Left lung (tissue), 10 donors: Measurements from ENCODE around the gene TTC21A. TPM values are rescaled to one million over a fixed set of nuclear protein-coding genes. Genes with fewer than 3 reads are reported as not detected.

Experiments
- ATAC-seq: fragments of 200-7000 bp; cut with Tn5 transposase; one replicate; pipeline ENCODE4 v1.9.1; 2020; ENCODE audit warnings: moderate library complexity
- DNase-seq, 4 donors: peaks; one replicate each; pipeline ENCODE4 v3.0.0-alpha.2; 2013 to 2020
- H3K27ac ChIP-seq, 2 donors: fragments of 200-600 bp; sonication (generic) in 1 of 2; one replicate each; pipeline versions ENCODE4 v1.5.0 to v1.8.0; 2020 to 2021
- H3K27me3 ChIP-seq, 2 donors: fragments of 200-600 bp; sonication (generic) in 1 of 2; one replicate each; pipeline versions ENCODE4 v1.5.0 to v1.8.0; 2020 to 2021
- H3K36me3 ChIP-seq, 2 donors: fragments of 200-600 bp; sonication (generic) in 1 of 2; one replicate each; pipeline versions ENCODE4 v1.5.0 to v1.8.0; 2020 to 2021
- H3K4me1 ChIP-seq, 2 donors: fragments of 200-600 bp; one replicate each; pipeline ENCODE4 v1.8.0; 2021
- H3K4me3 ChIP-seq, 2 donors: fragments of 200-600 bp; sonication (generic) in 1 of 2; one replicate each; pipeline versions ENCODE4 v1.5.0 to v1.8.0; 2020 to 2021; ENCODE audit warnings: mild to moderate bottlenecking in 1 of 2
- H3K9me3 ChIP-seq, 2 donors: fragments of 200-600 bp; sonication (generic) in 1 of 2; one replicate each; pipeline versions ENCODE4 v1.5.0 to v1.8.0; 2020 to 2021
- intact Hi-C, 2 donors: fragments of 100-400 bp; cut with DNase I; formaldehyde crosslinking; loops; one replicate each; pipeline versions ENCODE4 v1.11.2 to v1.14.2; 2022
- polyA plus RNA-seq, 6 donors: library from polyadenylated mRNA; unstranded; fragments of 120-200 nt; gene quantifications; one replicate each; pipeline ENCODE4 v1.2.1, GENCODE V29; 2013; ENCODE audit not compliant: insufficient read length in 6 of 6
- total RNA-seq, 2 donors: library from RNA; stranded (reverse); fragmentation: NEBNext Ultra II Directional; extraction: Animal tissue kit (Norgen Biotek cat#: 25700); gene quantifications; one replicate each; pipeline ENCODE4 v1.2.1, GENCODE V29; 2021
- TF ChIP-seq, protein P1 (sequence below), 2 donors: fragments of 200-600 bp; sonication (generic) in 1 of 2; IDR thresholded peaks; one replicate each; pipeline versions ENCODE4 v1.5.0 to v1.8.0; 2021; ENCODE audit warnings: antibody characterized with exemption in 2 of 2
- donor health status: DM: no; HTN: yes; CAD: no.
- donor health status: DM: no; HTN: no; CAD: no.

The TTC21A gene
- total and polyA plus RNA-seq, 8 donors = 7.1 to 21.8 (median 14.3) TPM

DNA sequence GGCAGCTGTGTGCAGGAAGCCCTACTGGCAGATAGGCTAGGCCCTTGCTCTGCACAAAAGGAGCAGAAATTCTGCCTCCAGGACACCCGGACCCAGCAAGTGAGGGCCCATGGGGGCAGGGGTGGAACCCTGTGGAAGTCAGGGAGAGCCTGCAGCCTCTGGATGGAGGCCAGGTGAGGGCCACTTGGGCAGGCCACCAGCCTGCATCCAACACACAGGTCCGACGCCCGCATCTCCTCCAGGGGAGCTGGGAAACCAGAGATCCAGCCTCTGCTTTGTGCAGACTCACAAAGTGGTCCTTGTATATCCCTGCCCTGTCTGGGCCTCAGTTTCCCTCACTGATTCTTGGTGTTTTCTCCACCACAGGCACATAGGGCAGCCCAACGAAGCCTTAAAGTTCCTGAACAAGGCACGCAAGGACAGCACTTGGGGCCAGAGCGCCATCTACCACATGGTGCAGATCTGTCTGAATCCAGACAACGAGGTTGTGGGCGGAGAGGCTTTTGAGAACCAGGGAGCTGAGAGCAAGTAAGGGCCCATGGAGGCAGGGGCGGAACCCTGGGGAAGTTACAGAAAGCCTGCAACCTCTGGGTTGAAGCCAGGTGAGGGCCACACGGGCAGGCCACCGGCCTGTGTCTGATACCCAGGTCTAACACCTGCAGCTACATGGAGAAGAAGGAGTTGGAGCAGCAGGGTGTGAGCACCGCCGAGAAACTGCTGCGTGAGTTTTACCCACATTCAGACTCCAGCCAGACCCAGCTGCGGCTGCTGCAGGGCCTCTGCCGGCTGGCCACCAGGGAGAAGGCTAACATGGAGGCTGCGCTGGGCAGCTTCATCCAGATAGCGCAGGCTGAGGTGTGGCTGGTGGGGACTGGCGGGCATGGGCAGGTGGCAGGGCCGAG lies 29.3 kb downstream of the TTC21A start:
- Histone ChIP-seq H3K27ac (peak overlapping the region in 1 of 2 donors; percentile 42), H3K27me3 (no peaks in the 10 kb centered on the region), H3K4me3 (no peak overlapping the region), H3K4me1 (peaks cover 14 to 79% of the 10 kb centered on the region in 2 donors), H3K9me3 (no peaks in the 10 kb centered on the region), H3K36me3 (peaks cover 0 to 44% of the 10 kb centered on the region in 2 donors)
- intact Hi-C loops = no loop called here
- DNase-seq (no peak), ATAC-seq (no peak)
- TF ChIP-seq, protein P1, sequence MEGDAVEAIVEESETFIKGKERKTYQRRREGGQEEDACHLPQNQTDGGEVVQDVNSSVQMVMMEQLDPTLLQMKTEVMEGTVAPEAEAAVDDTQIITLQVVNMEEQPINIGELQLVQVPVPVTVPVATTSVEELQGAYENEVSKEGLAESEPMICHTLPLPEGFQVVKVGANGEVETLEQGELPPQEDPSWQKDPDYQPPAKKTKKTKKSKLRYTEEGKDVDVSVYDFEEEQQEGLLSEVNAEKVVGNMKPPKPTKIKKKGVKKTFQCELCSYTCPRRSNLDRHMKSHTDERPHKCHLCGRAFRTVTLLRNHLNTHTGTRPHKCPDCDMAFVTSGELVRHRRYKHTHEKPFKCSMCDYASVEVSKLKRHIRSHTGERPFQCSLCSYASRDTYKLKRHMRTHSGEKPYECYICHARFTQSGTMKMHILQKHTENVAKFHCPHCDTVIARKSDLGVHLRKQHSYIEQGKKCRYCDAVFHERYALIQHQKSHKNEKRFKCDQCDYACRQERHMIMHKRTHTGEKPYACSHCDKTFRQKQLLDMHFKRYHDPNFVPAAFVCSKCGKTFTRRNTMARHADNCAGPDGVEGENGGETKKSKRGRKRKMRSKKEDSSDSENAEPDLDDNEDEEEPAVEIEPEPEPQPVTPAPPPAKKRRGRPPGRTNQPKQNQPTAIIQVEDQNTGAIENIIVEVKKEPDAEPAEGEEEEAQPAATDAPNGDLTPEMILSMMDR (IDR thresholded peaks at IDR 0.05) = no peak

DNA sequence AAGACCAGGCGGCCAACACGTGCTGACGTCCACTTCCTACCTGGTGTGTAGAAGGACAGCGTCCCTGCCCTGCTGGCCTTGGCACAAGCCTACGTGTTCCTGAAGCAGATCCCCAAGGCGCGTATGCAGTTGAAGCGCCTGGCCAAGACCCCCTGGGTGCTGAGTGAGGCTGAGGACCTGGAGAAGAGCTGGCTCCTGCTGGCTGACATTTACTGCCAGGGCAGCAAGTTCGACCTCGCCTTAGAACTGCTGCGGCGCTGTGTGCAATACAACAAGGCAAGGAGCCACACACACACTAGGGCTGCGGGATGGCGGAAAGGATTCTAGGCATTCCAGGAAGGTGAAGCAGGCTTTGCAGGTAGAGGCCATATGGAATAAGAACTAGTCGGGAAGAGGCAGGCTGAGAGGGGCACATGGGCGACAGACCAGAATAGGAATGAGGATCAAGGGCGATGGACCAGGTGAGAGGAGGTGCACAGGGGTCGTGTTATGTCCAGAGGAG lies 30.0 kb downstream of the TTC21A start:
- H3K36me3 ChIP-seq = peaks cover 0 to 51% of the 10 kb centered on the region in 2 donors
- no peaks in the 10 kb centered on the region for H3K27me3 ChIP-seq
- DNase-seq (no peak), ATAC-seq (no peak)
- H3K4me3 ChIP-seq = no peak overlapping the region
- H3K4me1 ChIP-seq = peaks cover 21 to 79% of the 10 kb centered on the region in 2 donors
- intact Hi-C loops = no loop called here
- no peaks in the 10 kb centered on the region for H3K9me3 ChIP-seq
- TF ChIP-seq, protein P1 (IDR thresholded peaks at IDR 0.05) = no peak
- H3K27ac ChIP-seq = no peak overlapping the region

DNA sequence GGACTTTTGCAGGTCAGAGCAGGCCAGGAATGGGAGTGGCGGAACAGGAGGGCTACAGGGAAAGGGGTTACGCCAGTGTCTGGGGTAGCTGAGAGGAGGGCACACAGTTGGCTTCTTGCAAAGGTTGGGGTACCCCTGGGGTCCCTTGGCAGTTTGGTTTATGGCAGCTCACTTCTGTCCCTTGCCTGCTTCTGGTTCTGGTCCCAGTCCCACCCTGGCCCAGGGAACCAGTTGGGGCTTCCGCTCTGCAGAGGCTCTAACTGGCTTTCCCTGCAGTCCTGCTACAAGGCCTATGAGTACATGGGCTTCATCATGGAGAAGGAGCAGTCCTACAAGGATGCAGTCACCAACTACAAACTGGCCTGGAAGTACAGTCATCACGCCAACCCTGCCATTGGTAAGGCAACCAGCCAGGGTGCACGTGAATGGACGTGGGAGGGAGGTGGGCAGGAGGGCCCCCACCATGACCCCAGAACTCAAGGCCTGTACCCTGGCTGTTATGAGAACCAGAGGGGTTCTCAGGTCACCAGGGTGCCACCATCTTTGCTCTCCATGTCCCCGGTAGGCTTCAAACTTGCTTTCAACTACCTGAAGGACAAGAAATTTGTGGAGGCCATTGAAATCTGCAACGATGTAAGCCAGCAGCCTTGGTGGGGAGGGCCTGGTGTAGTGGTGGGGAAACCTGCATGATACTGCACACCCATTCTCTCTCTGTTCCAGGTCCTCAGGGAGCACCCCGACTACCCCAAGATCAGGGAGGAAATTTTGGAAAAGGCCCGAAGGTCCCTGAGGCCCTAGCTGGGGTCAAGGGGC lies 30.7 kb downstream of the TTC21A start:
- H3K36me3 ChIP-seq = peaks cover 0 to 58% of the 10 kb centered on the region in 2 donors
- H3K4me3 ChIP-seq = no peak overlapping the region
- H3K9me3 ChIP-seq = no peaks in the 10 kb centered on the region
- peaks cover 25 to 81% of the 10 kb centered on the region in 2 donors for H3K4me1 ChIP-seq
- H3K27ac ChIP-seq = no peak overlapping the region
- TF ChIP-seq, protein P1 (IDR thresholded peaks at IDR 0.05) = no peak
- ATAC-seq = no peak
- no peaks in the 10 kb centered on the region for H3K27me3 ChIP-seq
- DNase-seq = no peak
- intact Hi-C loops = no loop called here

DNA sequence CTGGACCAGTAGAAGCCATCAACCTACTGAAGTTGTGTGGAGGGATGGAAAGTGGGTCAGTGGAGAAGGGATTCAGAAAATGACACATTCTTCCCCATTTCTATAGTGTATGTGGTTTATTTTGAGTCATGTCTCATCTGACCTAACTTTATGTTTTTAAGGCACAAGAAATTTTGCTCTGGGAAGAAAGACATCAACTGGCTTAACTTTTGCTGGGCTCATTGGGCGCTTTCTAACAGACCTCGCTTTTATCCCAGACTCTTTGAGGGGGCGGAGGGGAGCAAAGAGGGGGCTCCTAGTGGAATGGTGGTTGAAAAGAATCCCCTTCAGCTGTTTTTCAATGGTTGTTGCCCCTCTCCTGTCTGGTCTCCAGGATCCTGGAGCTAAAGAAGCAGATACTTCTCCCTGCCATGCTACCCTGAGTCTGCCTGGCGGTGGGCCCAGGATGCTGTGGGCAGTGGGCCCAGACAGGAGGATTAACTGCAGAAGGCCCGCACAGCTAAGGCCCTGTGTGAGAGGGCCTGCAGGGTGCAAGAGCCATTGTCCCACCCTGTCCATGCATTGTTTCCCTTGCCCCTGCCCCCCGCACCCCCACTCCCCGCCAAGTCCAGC lies 31.4 kb downstream of the TTC21A start:
- no peaks in the 10 kb centered on the region for H3K9me3 ChIP-seq
- intact Hi-C loops = no loop called here
- TF ChIP-seq, protein P1 (IDR thresholded peaks at IDR 0.05) = no peak
- H3K4me3 ChIP-seq = no peak overlapping the region
- no peaks in the 10 kb centered on the region for H3K27me3 ChIP-seq
- peaks cover 25 to 83% of the 10 kb centered on the region in 2 donors for H3K4me1 ChIP-seq
- ATAC-seq = no peak
- DNase-seq = no peak
- H3K27ac ChIP-seq = peak overlapping the region in 1 of 2 donors; percentile 2
- peaks cover 0 to 65% of the 10 kb centered on the region in 2 donors for H3K36me3 ChIP-seq
